SIG-M5 treated with dmso at 0.1 percent for 504 hours (cell line): ENCODE results near the gene ARMC2.

Experiments used
- DNase-seq: peaks from one replicate; lab custom pipeline; 2025; ENCODE audit not compliant: unreplicated experiment; lab: John Stamatoyannopoulos, UW

ARMC2 gene

GRCh38 chr6:108982154-108983113, 134.2 kb downstream of the ARMC2 start:
- no peak for DNase-seq

GRCh38 chr6:108983151-108983550, 134.9 kb downstream of the ARMC2 start:
- peak; percentile 8 for DNase-seq

- DNase-seq: no peak
These were observed 137.1 kb downstream of the ARMC2 start for GRCh38 chr6:108985301-108985700.

GRCh38 chr6:108987156-108987555, 138.9 kb downstream of the ARMC2 start:
- DNase-seq: no peak

GRCh38 chr6:108988296-108988695, 140.1 kb downstream of the ARMC2 start:
- no peak for DNase-seq

GRCh38 chr6:108988765-108989164, 140.5 kb downstream of the ARMC2 start:
- no peak for DNase-seq

GRCh38 chr6:108989700-108990099, 141.5 kb downstream of the ARMC2 start:
- no peak for DNase-seq

GRCh38 chr6:108993876-108994275, 145.7 kb downstream of the ARMC2 start:
- DNase-seq: no peak

GRCh38 chr6:108995296-108995695, 147.1 kb downstream of the ARMC2 start:
- DNase-seq: peak; percentile 31

- no peak for DNase-seq
These were observed 148.0 kb downstream of the ARMC2 start for GRCh38 chr6:108996208-108996607.

GRCh38 chr6:108998485-108998884, 150.3 kb downstream of the ARMC2 start:
- no peak for DNase-seq

- DNase-seq: no peak
These were observed 151.2 kb downstream of the ARMC2 start for GRCh38 chr6:108999428-108999827.

- no peak for DNase-seq
These were observed 152.1 kb downstream of the ARMC2 start for GRCh38 chr6:109000289-109000688.

- DNase-seq: no peak
These were observed 153.2 kb downstream of the ARMC2 start for GRCh38 chr6:109001291-109001894.

- DNase-seq: no peak
These were observed 154.0 kb downstream of the ARMC2 start for GRCh38 chr6:109002051-109002697.

GRCh38 chr6:109002882-109003281, 154.7 kb downstream of the ARMC2 start:
- DNase-seq: no peak

- no peak for DNase-seq
These were observed 158.6 kb downstream of the ARMC2 start for GRCh38 chr6:109006818-109007217.

GRCh38 chr6:109007521-109007920, 159.3 kb downstream of the ARMC2 start:
- no peak for DNase-seq

- DNase-seq: no peak
These were observed 159.8 kb downstream of the ARMC2 start for GRCh38 chr6:109008054-109008453.

- peak; percentile 17 for DNase-seq
These were observed 160.5 kb downstream of the ARMC2 start for GRCh38 chr6:109008537-109009235.
